ENCODE data around the gene NRF1.
"Not testable (repeated sequence)": the region's sequence is repeated elsewhere in the genome, so short reads cannot be mapped to it uniquely, and the experiment has no call there.

Gene NRF1

DNA sequence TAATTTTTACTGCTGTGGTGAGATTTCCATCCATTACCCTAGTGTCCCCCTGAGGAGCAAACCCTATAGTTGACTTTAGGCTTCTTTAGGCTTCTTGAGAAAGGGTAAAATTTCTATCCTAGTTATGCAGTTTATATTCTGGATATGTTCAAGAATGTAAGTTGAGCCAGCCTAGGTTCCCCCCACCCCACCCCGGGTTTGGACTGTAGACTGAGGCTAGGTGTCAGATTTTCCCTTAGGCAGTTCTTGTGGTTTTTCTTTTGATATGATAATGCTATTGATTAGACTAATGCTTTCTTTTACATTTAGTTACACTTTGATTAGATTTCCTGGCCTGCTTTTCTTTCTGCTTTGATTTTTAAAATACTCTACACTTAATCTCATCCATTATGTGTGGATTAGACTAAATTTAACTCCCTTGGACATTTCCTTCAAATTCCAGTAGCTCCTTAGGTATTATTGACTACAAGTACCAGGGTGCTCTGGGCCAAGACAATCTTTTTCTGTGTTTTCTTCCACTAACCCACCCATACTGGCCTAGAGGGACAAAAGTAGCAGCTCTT lies 37.7 kb downstream of the NRF1 start:
- no peak for DNase-seq

DNA sequence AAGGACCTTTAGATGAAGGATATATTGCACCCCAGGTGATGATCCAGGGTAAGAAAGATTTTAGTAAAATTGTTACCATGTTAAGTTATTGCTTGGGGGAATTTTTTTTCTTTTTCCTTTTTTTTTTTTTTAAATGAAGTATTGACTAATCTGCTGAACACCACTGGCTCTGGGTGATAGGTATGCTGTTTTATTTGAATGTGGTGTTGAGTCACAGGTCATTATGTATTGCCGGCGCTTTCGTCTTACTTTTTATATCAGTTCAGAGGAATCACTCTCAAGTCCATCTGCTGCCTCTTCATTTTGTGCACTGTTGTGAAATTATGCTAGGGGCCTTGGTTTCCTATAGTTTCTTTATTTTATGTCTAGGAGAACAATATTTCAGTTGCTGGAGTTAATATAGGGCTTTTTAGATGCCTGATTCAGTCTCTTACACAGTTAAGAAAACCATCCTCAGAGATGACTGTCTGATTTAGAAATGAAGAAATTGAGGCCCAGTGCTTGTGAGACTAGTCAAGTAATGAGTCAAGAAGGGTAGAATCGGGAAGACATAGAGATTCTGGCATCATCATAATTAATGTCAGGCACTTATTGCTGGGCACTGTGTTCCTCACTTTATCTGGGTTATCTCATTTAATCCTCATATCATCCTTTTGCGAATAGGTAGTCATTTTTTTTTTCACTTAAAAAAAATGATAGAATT lies 38.7 kb downstream of the NRF1 start:
- no peak for DNase-seq

DNA sequence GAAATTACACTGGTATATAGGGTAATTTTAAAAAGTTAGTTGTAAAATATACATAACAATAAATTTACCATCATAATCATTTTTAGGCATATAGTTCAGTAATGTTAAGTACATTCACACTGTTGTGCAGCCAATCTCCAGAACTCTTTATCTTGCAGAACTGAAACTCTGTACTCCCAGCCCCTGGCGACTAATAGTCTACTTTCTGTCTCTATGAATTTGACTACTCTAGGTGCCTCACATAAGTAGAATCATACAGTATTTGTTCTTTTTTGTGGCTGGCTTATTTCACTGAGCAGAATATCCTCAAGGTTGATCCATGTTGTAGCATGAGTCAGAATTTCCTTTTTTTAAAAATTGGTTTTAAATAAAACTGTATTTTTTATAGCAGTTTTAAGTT lies 41.4 kb downstream of the NRF1 start:
- no peak for DNase-seq

DNA sequence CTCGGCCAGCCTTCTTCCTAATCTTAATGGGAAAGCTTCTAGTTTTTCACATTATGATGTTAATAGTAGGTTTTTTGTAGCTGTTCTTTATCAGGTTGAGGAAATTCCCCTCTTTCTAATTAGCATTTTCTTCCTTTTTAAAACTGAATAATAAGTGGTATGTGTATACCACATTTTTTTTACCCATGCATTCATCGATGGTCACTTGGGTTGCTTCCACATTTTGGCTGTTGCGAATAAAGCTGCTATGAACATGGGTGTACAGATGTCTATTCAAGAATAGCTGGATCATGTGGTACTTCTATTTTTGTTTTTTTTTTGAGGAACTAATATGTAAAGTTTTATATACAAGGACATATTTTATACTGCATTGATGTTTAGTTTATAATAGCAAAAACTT lies 44.3 kb downstream of the NRF1 start:
- DNase-seq, result no peak

DNA sequence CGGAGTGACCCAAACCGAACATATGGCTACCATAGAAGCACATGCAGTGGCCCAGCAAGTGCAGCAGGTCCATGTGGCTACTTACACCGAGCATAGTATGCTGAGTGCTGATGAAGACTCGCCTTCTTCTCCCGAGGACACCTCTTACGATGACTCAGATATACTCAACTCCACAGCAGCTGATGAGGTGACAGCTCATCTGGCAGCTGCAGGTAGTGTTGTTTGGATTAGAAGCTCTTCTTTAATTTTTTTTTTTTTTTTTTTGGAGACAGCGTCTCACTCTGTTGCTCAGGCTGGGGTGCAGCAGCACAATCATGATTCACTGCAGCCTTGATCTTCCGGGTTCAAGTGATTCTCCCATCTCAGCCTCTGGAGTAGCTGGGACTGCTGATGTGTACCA lies 45.8 kb downstream of the NRF1 start:
- DNase-seq, result no peak

DNA sequence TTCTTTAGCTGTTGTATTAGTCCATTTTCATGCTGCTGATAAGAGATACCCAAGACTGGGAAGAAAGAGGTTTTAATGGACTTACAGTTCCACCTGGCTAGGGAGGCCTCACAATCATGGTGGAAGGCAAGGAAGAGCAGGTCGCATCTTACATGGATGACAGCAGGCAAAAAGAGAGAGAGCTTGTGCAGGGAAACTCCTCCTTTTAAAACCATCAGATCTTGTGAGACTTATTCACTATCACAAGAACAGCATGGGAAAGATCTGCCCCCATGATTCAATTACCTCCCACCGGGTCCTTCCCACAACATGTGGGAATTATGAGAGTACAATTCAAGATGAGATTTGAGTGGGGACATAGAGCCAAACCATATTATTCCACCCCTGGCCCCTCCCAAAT lies 48.4 kb downstream of the NRF1 start:
- DNase-seq, result not testable (repeated sequence)

DNA sequence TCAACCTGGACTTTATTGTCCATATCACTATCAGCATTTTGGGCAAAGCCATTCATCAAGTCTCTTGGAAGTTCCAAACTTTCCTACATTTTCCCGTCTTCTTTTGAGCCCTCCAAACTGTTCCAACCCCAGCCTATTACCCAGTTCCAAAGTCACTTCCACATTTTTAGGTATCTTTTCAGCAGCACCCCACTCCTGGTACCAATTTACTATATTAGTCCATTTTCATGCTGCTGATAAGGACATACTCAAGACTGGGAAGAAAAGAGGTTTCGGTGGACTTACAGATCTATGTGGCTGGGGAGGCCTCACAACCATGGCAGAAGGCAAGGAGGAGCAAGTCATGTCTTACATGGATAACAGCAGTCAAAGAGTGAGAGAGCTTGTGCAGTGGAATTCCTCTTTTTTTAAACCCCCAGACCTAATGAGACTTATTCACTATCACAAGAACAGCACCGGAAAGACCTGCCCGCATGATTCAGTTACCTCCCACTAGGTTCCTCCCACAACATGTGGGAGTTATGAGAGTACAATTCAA lies 50.2 kb downstream of the NRF1 start:
- no peak for DNase-seq

DNA sequence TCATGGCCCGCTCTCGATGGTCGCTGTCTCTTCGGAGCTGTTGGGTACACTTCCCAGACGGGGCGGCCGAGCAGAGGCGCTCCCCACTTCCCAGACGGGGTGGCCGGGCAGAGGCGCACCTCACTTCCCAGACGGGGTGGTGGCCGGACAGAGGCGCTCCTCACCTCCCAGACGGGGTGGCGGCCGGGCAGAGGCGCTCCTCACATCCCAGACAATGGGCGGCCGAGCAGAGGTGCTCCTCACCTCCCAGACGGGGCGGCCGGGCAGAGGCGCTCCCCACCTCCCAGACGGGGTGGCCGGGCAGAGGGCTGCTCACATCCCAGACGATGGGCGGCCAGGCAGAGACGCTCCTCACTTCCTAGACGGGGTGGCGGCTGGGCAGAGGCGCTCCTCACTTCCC lies 51.7 kb downstream of the NRF1 start:
- not testable (repeated sequence) for DNase-seq

DNA sequence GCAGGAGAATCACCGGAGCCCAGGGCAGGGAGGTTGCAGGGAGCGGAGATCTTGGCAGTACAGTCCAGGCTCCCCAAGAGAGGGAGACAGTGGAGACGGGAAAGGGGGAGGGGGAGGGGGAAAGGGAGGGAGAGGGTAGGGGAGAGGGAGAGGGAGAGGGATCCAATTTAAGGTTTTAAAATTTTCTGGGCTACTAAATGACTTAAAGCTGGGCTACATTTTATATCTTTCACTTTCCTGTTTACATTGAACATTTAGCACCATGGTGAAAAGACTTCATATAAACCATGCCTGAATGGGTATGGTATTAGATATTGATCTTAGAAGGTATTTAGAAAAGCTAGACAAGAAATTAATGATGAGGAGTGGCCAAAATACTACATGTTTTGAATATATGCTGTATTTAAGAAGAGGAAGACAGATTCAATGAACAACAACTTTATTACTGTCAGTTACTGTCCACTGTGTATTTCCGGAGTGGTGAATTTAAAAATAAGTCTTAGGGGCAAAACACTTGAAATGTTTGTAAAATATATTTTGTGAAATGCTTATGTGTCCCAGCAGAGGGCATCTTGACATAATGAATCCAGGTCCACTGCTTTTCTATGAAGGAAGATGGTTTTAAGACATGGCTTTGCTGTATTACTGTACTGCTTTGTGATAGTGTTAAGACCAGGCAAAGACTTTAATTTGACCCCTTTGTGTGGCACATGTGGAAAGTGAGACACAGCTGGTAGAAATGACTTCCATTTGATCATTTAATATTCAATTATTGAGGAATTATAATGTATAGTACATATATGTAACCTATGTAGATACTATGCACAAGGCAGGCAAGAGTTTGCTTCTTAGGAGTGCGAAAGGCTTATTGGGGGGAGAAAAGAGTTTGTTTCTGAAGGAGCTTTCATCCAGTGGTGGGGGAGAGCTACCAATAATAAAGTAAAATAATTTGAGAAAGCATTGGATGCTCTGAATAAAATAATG lies 52.8 kb downstream of the NRF1 start:
- DNase-seq, result no peak

DNA sequence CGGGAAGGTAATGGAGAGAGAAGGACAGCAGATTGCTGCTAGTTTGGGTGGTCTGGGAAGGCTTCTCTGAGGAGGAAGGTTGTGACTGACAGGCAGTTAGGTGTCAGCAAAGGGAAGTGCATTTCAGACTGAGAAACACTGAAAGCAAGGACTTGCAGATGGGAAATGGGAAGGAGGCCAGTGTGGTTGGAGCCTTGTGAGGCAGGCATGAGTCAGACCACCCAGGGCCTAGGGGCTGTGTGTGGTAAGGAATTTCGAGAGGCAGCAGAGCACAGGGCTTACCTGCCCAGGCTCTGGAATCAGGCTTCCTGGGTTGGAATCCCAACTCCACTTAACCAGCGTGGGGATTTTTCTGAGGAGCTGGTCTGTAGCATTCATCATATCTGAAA lies 53.5 kb downstream of the NRF1 start:
- DNase-seq, result no peak

DNA sequence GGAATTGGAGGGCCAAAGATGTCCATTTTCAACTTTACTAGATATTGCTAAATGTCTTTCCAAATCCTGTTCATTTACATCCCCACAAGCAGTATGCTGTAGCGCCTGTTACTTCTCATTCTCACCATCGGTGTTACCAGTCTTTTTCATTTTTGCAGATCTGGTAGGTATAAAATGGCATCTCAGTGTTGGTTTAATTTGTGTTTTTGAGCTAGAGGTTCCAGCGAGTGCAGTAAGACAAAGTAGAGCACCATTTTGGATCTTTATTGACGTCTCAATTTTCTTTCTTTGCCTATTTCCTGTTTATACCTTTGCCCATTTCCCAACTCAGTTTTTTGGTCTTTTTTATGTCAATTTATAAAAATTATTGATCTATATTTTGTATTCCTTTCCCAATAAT lies 55.6 kb downstream of the NRF1 start:
- DNase-seq, result no peak

DNA sequence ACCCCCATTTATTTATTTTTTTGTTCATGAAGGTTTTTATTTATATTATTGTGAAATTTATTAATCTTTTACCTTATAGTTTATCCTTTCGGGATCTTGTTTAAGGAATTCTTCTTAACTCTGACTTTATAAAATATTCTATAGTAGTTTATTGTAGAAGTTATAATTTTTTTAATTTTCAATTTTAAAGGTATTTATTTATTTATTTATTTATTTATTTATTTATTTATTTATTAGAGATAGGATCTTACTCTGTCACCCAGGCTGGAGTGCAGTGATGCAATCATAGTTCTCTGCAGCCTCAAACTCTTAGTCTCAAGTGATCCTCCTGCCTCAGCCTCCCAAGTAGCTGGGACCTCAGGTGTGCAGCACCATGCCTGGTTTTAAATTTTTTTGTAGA lies 56.0 kb downstream of the NRF1 start:
- DNase-seq, result no peak

DNA sequence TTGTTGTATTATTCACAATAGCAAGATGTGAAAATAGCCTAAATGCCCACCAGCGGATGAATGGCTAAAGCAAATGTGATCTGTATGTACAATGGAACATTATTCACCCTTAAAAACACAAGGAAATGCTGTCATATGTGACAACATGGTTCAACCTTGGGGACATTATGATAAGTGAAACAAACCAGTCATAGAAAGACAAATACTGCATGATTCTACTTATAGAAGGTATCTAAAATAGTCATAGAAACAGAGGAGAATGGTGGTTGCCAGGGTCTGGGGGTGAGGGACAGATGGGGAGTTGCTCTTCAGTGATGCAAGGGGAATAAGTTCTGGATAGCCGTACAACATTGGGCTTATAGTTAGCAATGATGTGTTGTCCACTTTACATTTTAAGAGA lies 58.4 kb downstream of the NRF1 start:
- DNase-seq, result no peak

DNA sequence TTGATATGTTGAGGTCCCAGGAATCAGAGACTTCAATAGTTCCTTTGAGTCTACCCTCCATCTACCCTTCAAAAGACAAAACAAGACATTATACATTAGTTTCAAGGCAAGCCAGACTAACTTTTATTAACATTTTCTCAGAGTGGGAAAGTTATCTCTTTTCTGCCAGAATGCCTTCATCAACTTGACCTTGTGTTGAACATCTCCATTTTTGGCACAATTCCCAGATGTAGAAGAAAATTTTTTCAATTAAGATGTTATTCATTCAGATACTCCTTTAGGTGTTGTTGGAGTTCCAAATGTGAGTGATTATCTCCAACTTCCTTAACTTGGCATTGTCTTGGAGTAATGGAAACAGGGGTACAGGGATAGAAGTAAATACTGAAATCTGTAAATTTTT lies 59.1 kb downstream of the NRF1 start:
- no peak for DNase-seq

DNA sequence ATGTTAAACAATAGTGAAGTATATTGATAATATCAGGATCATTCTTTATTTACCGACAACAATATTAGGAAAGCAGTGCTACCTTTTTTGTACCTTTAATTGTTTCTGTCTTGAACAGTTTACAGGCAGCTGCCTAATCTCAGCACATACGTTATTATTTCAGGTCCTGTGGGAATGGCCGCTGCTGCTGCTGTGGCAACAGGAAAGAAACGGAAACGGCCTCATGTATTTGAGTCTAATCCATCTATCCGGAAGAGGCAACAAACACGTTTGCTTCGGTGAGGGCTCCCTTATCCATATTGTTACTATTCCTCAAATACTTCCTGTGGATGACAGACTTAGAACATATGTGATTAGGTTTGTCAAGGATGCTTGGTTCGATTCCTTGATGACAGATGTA lies 59.7 kb downstream of the NRF1 start:
- DNase-seq, result no peak

DNA sequence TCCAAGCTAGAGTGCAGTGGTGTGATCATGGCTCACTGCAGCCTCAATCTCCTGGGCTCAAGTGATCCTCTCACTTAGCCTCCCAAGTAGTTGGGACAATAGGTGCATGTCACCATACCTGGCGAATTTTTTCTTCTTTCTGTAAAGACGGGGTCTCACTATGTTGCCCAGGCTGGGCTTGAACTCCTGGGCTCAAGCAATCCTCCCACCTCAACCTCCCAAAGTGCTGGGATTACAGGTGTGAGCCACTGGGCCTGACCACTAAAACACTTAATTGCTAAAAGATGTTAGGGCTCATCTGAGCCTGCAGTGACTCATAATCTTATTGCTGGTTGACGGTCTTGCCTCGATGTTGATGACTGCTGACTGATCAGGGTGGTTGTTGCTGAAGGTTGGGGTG lies 63.0 kb downstream of the NRF1 start:
- not testable (repeated sequence) for DNase-seq

DNA sequence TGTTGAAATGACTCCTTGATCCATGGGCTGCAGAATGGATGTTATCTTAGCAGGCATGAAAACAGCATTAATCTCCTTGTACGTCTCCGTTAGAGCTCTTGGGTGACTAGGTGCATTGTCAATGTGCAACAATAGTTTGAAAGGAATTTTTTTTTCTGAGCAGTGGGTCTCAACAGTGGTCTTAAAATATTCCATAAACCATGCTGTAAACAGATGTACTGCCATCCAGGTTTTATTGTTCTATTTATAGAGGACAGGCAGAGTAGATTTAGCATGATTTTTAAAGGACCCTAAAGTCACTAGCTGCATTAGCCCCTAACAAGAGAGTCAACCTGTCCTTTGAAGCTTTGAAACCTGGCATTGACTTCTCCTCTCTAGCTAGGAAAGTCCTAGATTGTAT lies 64.0 kb downstream of the NRF1 start:
- no peak for DNase-seq

DNA sequence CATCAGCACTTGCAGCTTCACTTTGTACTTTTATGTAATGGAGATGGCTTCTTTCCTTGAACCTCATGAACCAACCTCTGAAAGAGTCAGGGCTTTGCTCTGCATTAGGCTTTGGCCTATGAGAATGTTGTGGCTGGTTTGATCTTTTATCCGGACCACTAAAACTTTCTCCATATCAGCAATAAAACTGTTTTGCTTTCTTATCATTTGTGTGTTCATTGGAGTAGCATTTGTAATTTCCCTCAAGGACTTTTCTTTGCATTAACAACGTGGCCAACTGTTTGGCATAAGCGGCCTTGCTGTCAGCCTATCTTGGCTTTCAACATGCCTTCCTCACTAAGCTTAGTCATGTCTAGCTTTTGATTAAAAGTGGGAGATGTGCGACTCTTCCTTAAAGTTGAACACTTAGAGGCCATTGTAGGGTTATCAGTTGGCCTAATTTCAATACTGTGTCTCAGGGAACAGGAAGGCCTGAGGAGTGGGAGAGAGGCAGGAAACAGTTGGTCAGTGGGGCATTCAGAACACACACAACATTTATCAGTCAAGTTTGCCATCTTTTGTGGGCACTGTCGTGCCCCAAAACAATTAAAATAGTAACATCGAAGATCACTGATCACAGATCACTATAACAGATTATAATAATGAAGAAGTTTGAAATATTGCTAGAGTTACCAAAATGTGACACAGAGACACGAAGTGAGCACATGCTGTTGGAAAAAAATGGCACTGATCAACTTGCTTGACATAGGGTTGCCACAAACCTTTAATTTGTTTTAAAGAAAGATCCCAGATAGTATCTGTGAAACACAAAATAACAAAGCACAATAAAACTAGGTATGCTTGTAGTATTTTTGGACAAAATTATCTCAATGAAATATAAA lies 64.7 kb downstream of the NRF1 start:
- DNase-seq, result no peak

DNA sequence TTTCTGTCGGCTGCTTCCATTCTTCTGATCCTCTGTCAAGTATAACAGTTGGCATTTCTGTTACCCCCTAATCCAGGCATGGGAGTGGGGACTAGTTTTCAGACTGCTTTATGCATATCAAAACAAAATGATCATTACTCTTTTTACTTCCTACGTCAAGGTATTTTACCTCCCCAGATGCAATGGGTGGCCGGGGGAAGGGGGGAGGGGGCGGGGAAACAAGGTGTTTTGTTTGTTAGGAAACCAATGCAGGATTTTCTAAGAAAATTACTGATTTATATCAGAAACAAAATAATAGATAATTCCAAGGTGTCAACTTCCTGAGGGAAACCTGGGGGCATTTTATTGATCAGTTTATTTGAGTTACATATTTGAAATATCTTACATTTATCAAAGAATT lies 66.3 kb downstream of the NRF1 start:
- no peak for DNase-seq

DNA sequence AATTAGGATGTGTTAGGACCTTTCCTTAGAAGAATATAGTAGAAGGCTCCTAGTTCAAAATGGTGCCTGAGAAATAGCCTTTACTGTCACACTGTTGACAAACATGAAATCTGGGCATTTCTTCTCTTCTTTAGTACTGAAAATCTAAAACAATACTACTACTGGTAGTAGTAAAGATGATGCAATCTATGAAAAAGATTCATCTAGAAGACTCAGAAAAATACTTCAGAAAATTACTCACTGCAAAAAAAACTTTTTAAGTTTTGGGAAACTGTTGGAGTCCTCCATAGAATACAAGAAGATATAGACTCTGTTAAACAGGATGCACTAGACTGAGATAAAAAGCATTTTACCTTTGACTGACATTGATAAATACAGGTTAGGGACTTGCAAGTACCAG lies 67.1 kb downstream of the NRF1 start:
- no peak for DNase-seq

DNA sequence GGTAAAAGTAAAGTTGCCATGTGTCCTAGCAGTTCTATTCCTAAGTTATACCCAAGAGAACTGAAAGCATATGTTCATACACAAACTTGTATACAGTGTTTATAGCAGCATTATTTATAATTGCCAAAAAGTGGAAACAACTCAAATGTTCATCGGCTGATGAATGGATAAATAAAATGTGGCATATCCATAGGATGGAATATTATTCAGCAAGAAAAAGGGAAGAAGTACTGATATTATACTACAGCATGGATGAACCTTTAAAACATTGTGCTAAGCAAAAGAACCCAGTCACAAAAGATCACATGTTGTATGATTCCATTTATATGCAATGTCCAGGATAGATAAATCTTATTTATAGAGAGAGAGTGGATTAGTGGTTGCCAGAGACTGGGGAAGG lies 68.9 kb downstream of the NRF1 start:
- no peak for DNase-seq

DNA sequence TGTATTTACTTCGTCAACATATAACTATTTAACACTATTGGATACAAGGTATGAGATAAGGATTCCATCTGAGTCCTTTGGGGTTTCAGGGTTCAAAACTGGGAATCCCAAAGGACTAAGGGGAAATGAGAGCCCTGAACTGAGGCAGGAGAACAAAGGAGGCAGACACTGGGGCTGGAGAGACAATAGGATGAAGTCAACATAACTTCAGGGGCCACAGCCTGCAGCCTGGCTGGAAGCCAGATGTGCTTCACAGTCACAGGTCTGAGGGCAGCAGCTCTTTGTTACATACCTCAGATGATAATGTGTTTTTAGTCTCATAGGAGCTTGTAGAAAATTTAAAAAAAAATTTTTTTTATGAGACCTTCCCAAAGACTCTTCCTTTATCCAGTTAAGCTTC lies 73.3 kb downstream of the NRF1 start:
- no peak for DNase-seq

DNA sequence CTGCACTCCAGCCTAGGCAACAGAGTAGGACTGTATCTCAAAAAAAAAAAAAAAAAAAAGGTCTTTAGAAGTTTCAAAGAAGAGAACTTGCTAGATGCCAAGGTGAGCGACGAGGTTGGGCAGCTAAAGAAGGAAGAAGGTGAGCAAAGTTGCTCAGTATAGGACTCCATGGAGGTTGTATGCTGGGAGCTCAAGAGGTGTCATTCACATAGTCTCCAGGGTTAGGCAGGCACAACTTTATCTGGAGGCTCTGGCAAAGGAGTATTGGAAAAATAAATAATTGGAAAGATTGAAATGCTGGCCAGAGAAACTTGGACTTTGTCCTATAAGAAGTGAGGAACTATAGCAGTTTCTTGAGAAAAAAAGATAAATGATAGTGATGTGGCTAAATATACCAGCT lies 74.5 kb downstream of the NRF1 start:
- DNase-seq, result no peak

All from stimulated activated CD4-positive, alpha-beta T cell treated with anti-CD3 and anti-CD28 coated beads, Interleukin-4, amount 100 ng/mL, for 4 hours (primary cell).